ENCODE measurements around the gene GPC5. TPM values are rescaled to one million over a fixed set of nuclear protein-coding genes. Genes with fewer than 3 reads are reported as not detected.

The GPC5 gene
- total and polyA plus RNA-seq, 2 of the 13 experiments (the other 11 are each of a cell fraction or from before 2014, with no cell fraction given) = 0.02 to 0.07 TPM

DNA sequence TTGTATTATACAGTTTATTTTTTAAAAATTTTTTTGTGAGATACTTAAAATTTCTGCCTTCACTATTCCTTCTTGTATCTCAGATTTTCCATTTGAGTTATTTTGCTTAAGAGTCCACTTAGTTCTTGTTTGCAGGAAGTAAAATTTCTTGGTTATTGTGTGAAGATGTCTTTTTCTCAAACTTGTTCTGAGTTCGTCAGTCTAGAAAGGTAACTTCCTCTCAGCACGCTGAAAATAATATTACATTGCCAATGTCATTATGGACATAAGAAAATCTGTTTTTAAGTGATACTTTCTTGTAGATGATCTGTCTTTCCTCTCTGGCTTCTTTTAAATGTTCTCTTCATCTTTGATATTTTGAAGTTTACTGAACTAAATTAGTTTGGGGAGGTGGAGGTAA is 1096.5 kb downstream of the GPC5 start (continued):
- TF ChIP-seq, protein P1, sequence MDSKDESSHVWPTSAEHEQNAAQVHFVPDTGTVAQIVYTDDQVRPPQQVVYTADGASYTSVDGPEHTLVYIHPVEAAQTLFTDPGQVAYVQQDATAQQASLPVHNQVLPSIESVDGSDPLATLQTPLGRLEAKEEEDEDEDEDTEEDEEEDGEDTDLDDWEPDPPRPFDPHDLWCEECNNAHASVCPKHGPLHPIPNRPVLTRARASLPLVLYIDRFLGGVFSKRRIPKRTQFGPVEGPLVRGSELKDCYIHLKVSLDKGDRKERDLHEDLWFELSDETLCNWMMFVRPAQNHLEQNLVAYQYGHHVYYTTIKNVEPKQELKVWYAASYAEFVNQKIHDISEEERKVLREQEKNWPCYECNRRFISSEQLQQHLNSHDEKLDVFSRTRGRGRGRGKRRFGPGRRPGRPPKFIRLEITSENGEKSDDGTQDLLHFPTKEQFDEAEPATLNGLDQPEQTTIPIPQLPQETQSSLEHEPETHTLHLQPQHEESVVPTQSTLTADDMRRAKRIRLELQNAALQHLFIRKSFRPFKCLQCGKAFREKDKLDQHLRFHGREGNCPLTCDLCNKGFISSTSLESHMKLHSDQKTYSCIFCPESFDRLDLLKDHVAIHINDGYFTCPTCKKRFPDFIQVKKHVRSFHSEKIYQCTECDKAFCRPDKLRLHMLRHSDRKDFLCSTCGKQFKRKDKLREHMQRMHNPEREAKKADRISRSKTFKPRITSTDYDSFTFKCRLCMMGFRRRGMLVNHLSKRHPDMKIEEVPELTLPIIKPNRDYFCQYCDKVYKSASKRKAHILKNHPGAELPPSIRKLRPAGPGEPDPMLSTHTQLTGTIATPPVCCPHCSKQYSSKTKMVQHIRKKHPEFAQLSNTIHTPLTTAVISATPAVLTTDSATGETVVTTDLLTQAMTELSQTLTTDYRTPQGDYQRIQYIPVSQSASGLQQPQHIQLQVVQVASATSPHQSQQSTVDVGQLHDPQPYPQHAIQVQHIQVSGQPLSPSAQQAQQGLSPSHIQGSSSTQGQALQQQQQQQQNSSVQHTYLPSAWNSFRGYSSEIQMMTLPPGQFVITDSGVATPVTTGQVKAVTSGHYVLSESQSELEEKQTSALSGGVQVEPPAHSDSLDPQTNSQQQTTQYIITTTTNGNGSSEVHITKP (CRISPR knock-in tag; IDR thresholded peaks at IDR 0.05; ENCODE audit: low read depth) = no peak

DNA sequence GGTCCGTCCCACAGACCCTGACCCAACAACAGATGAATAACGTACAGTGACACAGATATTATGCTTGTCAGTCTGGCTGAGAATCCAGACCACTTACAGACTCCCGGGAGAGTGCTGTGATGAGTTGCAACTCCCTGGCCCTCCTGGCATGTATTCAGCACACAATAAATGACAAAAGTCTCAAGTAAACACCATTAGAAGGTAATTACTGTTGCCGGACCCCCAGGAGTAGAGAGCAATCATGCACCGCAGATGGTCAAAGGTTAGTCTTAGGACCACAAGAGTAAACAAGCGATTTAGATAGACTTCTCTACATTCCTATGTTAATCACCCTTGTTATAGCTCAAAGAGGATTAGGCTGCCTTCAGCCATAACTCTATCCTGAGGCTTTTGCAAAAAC is 1101.8 kb downstream of the GPC5 start:
- peak; percentile 1 for DNase-seq (ENCODE audit: low spot score)
- no peak overlapping the region for H3K4me3 ChIP-seq (replicated peaks in 1 of 3; ENCODE audit: insufficient read depth in 1 of 3, low read depth in 2 of 3, low read length in 3 of 3)
- no TSS peak for BruUV-seq (replicated peaks)
- CTCF ChIA-PET (ENCODE audit: low intra/inter-chr PET ratio, low total read pairs) = no interaction called here
- no peak overlapping the region for H2AFZ ChIP-seq (ENCODE audit: low read length)
- H3K27me3 ChIP-seq (ENCODE audit: control insufficient read depth in 1 of 2, insufficient read depth in 2 of 2, low read length in 2 of 2) = no peaks in the 10 kb centered on the region
- ATAC-seq = no peak
- H3K4me1 ChIP-seq (ENCODE audit: insufficient read depth, low read length) = no peaks in the 10 kb centered on the region
- 0% methylated on average over 5 of the region's 6 CpGs for WGBS (ENCODE audit: low lambda C conversion rate)
- H3K9ac ChIP-seq (ENCODE audit: insufficient read depth, low read depth, low read length) = no peak overlapping the region
- no peaks in the 10 kb centered on the region for H3K79me2 ChIP-seq (ENCODE audit: insufficient read depth, low read length)
- H3K4me2 ChIP-seq (ENCODE audit: low read depth, low read length) = no peak overlapping the region
- H3K36me3 ChIP-seq (replicated peaks in 1 of 2; ENCODE audit: control insufficient read depth in 1 of 2, insufficient read depth in 2 of 2, low read length in 2 of 2) = no peaks in the 10 kb centered on the region
- no peak for FAIRE-seq
- H3K9me3 ChIP-seq (ENCODE audit: low read length) = no peaks in the 10 kb centered on the region
- in situ Hi-C loops (cut with HindIII; ENCODE audit: extremely low pct_ligation_motif_present, low pct_unique_long_range_greater_than_20kb) (no loop called here), intact Hi-C loops (cut with micrococcal nuclease; ENCODE audit: unreplicated experiment) (no loop called here)
- no peaks in the 10 kb centered on the region for H4K20me1 ChIP-seq (ENCODE audit: insufficient read depth, low read length)
- POLR2A ChIA-PET = no interaction called here
- H3K27ac ChIP-seq (ENCODE audit: extremely low read length, insufficient read depth, low read length) = no peak overlapping the region
- TF ChIP-seq ZNF781 (CRISPR knock-in tag; IDR thresholded peaks at IDR 0.05; ENCODE audit: borderline replicate concordance, not compliant biosample characterization) (no peak), SRSF9 (IDR thresholded peaks at IDR 0.05; ENCODE audit: borderline replicate concordance, insufficient read depth, low read depth, low read length, poor library complexity, severe bottlenecking) (no peak), FOXJ3 (CRISPR knock-in tag; IDR thresholded peaks at IDR 0.05; ENCODE audit: borderline replicate concordance) (no peak), NFKB2 (CRISPR knock-in tag; IDR thresholded peaks at IDR 0.05; ENCODE audit: borderline replicate concordance) (no peak), CAMTA2 (CRISPR knock-in tag; IDR thresholded peaks at IDR 0.05; ENCODE audit: borderline replicate concordance) (no peak), ZNF251 (CRISPR knock-in tag; IDR thresholded peaks at IDR 0.05) (no peak), ZNF572 (CRISPR knock-in tag; IDR thresholded peaks at IDR 0.05) (no peak), CENPT (CRISPR knock-in tag; IDR thresholded peaks at IDR 0.05; ENCODE audit: low read depth) (no peak), ZNF709 (CRISPR knock-in tag; IDR thresholded peaks at IDR 0.05) (no peak), SMARCE1 (IDR thresholded peaks at IDR 0.05; ENCODE audit: borderline replicate concordance) (no peak), NONO (IDR thresholded peaks at IDR 0.05) (no peak), NONO (CRISPR knock-in tag; conservative IDR thresholded peaks at IDR 0.05) (no peak), ZNF629 (CRISPR knock-in tag; conservative IDR thresholded peaks at IDR 0.05) (no peak), ZNF775 (CRISPR knock-in tag; IDR thresholded peaks at IDR 0.05; ENCODE audit: borderline replicate concordance) (no peak)
- TF ChIP-seq, protein P2, sequence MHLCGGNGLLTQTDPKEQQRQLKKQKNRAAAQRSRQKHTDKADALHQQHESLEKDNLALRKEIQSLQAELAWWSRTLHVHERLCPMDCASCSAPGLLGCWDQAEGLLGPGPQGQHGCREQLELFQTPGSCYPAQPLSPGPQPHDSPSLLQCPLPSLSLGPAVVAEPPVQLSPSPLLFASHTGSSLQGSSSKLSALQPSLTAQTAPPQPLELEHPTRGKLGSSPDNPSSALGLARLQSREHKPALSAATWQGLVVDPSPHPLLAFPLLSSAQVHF (CRISPR knock-in tag; IDR thresholded peaks at IDR 0.05) = no peak
- TF ChIP-seq, protein P3, sequence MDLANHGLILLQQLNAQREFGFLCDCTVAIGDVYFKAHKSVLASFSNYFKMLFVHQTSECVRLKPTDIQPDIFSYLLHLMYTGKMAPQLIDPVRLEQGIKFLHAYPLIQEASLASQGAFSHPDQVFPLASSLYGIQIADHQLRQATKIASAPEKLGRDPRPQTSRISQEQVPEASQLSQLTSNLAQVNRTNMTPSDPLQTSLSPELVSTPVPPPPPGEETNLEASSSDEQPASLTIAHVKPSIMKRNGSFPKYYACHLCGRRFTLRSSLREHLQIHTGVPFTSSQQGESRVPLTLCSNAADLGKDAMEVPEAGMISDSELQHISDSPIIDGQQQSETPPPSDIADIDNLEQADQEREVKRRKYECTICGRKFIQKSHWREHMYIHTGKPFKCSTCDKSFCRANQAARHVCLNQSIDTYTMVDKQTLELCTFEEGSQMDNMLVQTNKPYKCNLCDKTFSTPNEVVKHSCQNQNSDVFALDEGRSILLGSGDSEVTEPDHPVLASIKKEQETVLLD (CRISPR knock-in tag; IDR thresholded peaks at IDR 0.05; ENCODE audit: low read depth) = no peak
- TF ChIP-seq, protein P4, sequence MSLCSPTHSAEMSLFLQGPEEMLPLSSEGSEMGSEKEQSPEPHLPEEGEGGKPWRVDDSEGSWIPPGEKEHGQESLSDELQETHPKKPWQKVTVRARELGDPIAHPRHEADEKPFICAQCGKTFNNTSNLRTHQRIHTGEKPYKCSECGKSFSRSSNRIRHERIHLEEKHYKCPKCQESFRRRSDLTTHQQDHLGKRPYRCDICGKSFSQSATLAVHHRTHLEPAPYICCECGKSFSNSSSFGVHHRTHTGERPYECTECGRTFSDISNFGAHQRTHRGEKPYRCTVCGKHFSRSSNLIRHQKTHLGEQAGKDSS (CRISPR knock-in tag; IDR thresholded peaks at IDR 0.05; ENCODE audit: borderline replicate concordance, low read depth) = no peak

All from HepG2 (cell line).